Islet of Langerhans (tissue), 1 donor: Measurements from ENCODE around the gene EMC6.

Experiments used
- FAIRE-seq: peaks from one replicate; lab custom pipeline; 2011; peaks lifted over from hg19 to GRCh38; lab: Jason Lieb, UNC

EMC6 gene

GRCh38 chr17:3668279-3669084 is at the start of gene EMC6, which contains the start of gene TAX1BP3:
Gene EMC6, plus strand, starts transcription at chr17:3668812. Its CDS starts 335 bp downstream, at chr17:3669147.
Gene TAX1BP3, minus strand, starts transcription at chr17:3668578. Its CDS starts 52 bp downstream, at chr17:3668526.
- FAIRE-seq, result peak; percentile 56

GRCh38 chr17:3621146-3621720 is 47.4 kb upstream of the EMC6 start:
- no peak for FAIRE-seq

GRCh38 chr17:3622977-3623594 is 45.5 kb upstream of the EMC6 start:
- FAIRE-seq, result no peak

- FAIRE-seq, result no peak
Observed at GRCh38 chr17:3626831-3627768, 41.5 kb upstream of the EMC6 start.

- FAIRE-seq, result no peak
Observed at GRCh38 chr17:3627769-3628167, 40.8 kb upstream of the EMC6 start.

GRCh38 chr17:3630781-3631180 is 37.8 kb upstream of the EMC6 start:
- FAIRE-seq, result no peak

GRCh38 chr17:3632287-3632686 is 36.3 kb upstream of the EMC6 start:
- no peak for FAIRE-seq

- no peak for FAIRE-seq
Observed at GRCh38 chr17:3635474-3636153, 33.0 kb upstream of the EMC6 start.

GRCh38 chr17:3636154-3636907 is 32.3 kb upstream of the EMC6 start, which contains the start of the genes CTNS and SHPK:
Gene CTNS, plus strand, starts transcription at chr17:3636760. Its CDS starts 3,447 bp downstream, at chr17:3640207.
Gene SHPK, minus strand, starts transcription at chr17:3636250. Its CDS starts 31 bp downstream, at chr17:3636219.
- FAIRE-seq, result no peak

- no peak for FAIRE-seq
Observed at GRCh38 chr17:3636908-3637373, 31.7 kb upstream of the EMC6 start.

GRCh38 chr17:3639981-3640596 is 28.5 kb upstream of the EMC6 start:
- no peak for FAIRE-seq

GRCh38 chr17:3641014-3641413 is 27.6 kb upstream of the EMC6 start:
- FAIRE-seq, result no peak

- no peak for FAIRE-seq
Observed at GRCh38 chr17:3641717-3642486, 26.7 kb upstream of the EMC6 start.

GRCh38 chr17:3643889-3644349 is 24.7 kb upstream of the EMC6 start:
- no peak for FAIRE-seq

GRCh38 chr17:3645310-3645709 is 23.3 kb upstream of the EMC6 start:
- FAIRE-seq, result no peak

GRCh38 chr17:3647251-3647650 is 21.4 kb upstream of the EMC6 start:
- no peak for FAIRE-seq

GRCh38 chr17:3647769-3648555 is 20.6 kb upstream of the EMC6 start:
- FAIRE-seq, result no peak

GRCh38 chr17:3655766-3656165 is 12.8 kb upstream of the EMC6 start:
- FAIRE-seq, result no peak
